WI38 (cell line): ENCODE results near the gene SPOCK1.

Experiments
- H3K4me3 ChIP-seq: 2 replicates; pipeline ENCODE4 v1.5.1; 2011; ENCODE audit warnings: low read depth, mild to moderate bottlenecking, control low read depth, low read length
- TF ChIP-seq, protein P1 (sequence below): IDR thresholded peaks from 2 replicates; pipeline ENCODE4 v1.5.1; 2012; ENCODE audit warnings: low read depth, mild to moderate bottlenecking, control low read depth, low read length

SPOCK1 gene

DNA sequence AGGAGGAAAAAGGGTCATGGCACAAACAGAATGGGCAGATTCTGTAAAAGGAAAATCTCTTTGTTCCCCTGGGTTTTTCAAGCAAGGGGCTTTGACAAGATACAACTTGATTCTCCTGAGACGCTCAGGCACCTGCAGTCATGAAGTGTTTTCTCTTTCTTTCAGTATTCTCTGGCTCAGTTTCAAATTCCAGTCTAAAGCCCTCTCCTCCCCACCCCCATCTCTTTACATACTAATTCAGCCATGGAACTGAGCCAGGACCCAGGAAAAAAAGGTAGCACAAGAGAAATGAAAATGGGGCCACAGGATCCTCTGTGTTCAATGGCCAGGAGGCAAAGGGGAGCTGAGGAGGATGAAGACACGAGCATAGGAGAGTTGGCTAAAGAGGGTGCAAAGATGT is 408.4 kb downstream of the SPOCK1 start:
- no peak overlapping the region for H3K4me3 ChIP-seq
- TF ChIP-seq, protein P1, sequence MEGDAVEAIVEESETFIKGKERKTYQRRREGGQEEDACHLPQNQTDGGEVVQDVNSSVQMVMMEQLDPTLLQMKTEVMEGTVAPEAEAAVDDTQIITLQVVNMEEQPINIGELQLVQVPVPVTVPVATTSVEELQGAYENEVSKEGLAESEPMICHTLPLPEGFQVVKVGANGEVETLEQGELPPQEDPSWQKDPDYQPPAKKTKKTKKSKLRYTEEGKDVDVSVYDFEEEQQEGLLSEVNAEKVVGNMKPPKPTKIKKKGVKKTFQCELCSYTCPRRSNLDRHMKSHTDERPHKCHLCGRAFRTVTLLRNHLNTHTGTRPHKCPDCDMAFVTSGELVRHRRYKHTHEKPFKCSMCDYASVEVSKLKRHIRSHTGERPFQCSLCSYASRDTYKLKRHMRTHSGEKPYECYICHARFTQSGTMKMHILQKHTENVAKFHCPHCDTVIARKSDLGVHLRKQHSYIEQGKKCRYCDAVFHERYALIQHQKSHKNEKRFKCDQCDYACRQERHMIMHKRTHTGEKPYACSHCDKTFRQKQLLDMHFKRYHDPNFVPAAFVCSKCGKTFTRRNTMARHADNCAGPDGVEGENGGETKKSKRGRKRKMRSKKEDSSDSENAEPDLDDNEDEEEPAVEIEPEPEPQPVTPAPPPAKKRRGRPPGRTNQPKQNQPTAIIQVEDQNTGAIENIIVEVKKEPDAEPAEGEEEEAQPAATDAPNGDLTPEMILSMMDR: no peak

DNA sequence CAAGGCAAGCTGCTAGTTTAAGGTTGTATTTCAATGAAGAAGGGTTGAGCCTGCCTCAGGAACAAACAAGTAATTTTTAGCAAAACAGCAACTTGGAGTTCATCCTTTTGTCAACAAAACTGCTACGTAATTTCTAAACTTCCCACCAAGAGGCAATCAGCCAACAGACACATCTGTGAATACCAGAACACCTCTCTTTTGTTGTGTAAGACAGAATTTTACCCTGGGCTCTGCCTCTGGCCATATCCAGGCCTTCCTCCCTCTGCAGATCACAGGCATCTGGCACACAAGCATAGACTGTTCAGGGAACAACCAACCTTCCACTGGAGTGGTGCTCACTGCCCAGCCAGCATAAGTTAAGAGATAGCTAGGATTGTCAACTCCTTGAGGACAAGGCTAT is 409.0 kb downstream of the SPOCK1 start:
- TF ChIP-seq, protein P1: no peak
- no peak overlapping the region for H3K4me3 ChIP-seq

- TF ChIP-seq, protein P1: no peak
- H3K4me3 ChIP-seq: no peak overlapping the region
These were observed 411.0 kb downstream of the SPOCK1 start for GRCh38 chr5:137088175-137088574.

- H3K4me3 ChIP-seq: no peak overlapping the region
- TF ChIP-seq, protein P1: no peak
These were observed 412.8 kb downstream of the SPOCK1 start for GRCh38 chr5:137086342-137086741.

DNA sequence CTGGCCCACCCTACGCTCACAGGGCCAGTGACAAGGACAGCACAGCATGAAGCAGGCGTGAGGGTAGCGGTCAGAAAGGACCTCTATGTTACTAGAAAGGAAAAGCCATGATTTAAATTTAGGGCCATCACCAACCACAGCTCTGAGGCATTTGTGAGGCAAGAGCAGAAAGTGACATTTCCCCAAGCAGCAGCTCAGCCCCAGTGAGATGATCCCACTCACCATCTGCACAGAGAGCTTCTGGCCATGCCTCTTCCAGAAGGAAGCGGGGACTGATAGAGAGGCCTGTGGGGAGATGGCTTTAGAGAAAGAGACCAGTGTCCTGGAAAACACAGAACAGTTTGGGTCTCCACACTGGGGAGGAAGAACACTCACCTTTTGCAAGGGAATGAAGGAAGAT is 413.9 kb downstream of the SPOCK1 start:
- TF ChIP-seq, protein P1: no peak
- H3K4me3 ChIP-seq: no peak overlapping the region

- H3K4me3 ChIP-seq: no peak overlapping the region
- TF ChIP-seq, protein P1: no peak
These were observed 415.1 kb downstream of the SPOCK1 start for GRCh38 chr5:137084016-137084415.

DNA sequence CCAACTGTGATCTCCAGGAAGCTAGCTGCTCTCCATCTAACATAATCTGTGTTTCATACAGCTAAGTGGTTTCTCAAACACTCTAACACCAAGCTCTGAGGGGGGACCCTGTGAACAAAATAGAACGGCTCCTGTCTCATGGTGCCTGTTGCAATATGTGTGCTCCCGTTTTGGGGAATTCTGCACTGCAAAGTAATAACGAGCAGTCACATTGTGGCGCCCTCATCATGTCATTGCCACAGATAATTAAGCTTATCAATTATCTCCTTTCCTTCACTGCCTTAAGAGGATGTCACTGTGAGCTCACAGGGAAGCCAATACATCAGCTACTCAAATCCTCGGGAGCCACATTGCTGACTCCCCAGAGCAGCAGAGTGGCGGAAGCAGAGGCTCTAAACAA is 416.2 kb downstream of the SPOCK1 start:
- no peak overlapping the region for H3K4me3 ChIP-seq
- TF ChIP-seq, protein P1: no peak
